HG03354 (cell line): ENCODE data around the gene RPL31.
"Not testable (repeated sequence)": the region's sequence is repeated elsewhere in the genome, so short reads cannot be mapped to it uniquely, and the experiment has no call there.

Experiments used
- ATAC-seq: cut with Tn5 transposase; IDR thresholded peaks from one replicate; pipeline ENCODE4 v1.9.1; 2021; ENCODE audit warnings: mild to moderate bottlenecking; ENCODE audit not compliant: unreplicated experiment, poor library complexity, severe bottlenecking

RPL31 gene

DNA sequence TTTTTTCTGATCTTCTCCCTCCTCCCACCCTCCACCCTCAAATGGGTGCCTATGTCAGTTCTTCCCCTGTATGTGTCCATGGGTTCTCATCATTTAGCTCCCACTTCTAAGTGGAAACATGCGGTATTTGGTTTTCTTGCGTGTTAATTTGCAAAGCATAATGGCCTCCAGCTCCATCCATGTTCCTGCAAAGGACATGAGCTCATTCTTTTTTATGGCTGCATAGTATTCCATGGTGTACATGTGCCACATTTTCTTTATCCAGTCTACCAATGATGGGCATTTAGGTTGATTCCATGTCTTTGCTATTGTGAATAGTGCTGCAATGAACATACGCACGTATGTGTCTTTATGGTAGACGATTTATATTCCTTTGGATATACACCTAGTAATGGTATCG is 48.8 kb downstream of the RPL31 start:
- ATAC-seq: not testable (repeated sequence)

DNA sequence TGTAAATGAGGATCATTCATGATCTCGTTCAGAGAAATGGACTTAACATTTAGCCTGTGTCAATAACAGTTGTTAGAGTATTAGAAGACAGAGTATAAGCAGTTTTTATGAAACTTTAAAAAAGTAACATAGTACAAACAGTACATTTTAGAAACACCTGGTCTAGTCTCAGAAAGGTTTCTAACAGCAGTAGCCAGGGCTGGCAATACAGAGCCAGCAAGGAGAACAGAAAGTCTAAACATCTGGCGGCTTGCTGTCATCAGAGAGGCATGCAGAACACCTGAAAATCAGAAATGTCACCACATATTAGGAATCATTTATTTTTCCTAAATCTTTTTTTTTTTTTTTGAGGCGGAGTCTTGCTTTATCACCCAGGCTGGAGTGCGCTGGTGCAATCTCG is 50.1 kb downstream of the RPL31 start:
- ATAC-seq: no peak

DNA sequence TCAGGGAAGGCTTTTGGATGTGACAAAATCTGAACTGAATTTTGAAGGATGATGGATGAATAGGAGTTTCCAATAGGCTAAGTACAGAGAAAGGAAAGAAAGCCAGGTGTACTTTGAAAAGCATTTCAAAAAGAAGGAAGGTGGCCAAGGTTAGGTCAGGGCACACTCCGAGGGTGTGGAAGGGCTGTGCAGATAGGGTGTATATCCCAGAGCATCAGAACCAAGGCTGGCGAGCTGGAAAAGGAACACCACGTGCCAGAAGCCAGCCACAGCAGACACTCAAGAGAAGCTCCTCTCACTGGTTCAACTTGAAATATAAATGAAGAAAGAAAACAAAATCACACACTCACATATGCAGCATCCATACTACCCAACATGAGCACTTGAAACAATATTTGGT is 51.0 kb downstream of the RPL31 start:
- no peak for ATAC-seq
